Measurements from ENCODE around the gene PYGO2. TPM values are rescaled to one million over a fixed set of nuclear protein-coding genes. Genes with fewer than 3 reads are reported as not detected.
A peak's percentile ranks its signal among the peaks of the same experiment; 100 is the strongest.

The PYGO2 gene
- total RNA-seq, 3 donors from 2014 or later (not counting 1 experiment from before 2014, with no cell fraction given) = 21.6 to 32.1 (median 27.5) TPM

DNA sequence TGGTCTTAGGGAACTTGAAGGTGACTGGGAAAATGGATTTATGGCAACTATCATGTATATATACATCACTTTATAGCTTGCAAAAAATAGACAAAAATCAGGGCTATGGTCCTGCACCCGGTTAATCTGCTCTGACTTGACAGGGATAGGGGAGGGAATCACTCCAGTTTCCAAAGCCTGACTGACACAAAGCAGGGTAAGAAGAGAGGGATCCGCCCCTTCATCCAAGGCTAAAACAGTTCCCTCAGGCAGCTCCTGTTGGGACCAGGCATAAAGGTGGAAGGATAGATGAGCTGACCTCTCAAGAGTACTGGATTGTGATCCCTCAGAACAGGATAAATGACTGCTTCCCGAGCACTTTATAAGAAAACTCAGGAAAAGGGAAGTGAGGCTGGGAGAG lies 7.0 kb downstream of the PYGO2 start:
- Mint-ChIP-seq H3K27me3 (ENCODE audit: low read depth in 2 of 2) (no peaks in the 10 kb centered on the region), H3K4me1 (peaks cover 49 to 59% of the 10 kb centered on the region in 2 donors), H3K4me3 (peak overlapping the region; percentile 94), H3K27ac (peak overlapping the region; percentile 89 to 94), H3K36me3 (no peaks in the 10 kb centered on the region), H3K9me3 (no peaks in the 10 kb centered on the region)
- ATAC-seq (no peak), DNase-seq (no peak)
- H3K4me1 ChIP-seq (ENCODE audit: control insufficient read depth, insufficient read depth, low read length) = peaks cover 57% of the 10 kb centered on the region
- TF ChIP-seq, protein P1, sequence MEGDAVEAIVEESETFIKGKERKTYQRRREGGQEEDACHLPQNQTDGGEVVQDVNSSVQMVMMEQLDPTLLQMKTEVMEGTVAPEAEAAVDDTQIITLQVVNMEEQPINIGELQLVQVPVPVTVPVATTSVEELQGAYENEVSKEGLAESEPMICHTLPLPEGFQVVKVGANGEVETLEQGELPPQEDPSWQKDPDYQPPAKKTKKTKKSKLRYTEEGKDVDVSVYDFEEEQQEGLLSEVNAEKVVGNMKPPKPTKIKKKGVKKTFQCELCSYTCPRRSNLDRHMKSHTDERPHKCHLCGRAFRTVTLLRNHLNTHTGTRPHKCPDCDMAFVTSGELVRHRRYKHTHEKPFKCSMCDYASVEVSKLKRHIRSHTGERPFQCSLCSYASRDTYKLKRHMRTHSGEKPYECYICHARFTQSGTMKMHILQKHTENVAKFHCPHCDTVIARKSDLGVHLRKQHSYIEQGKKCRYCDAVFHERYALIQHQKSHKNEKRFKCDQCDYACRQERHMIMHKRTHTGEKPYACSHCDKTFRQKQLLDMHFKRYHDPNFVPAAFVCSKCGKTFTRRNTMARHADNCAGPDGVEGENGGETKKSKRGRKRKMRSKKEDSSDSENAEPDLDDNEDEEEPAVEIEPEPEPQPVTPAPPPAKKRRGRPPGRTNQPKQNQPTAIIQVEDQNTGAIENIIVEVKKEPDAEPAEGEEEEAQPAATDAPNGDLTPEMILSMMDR (IDR thresholded peaks at IDR 0.05) = no peak
- H3K4me3 ChIP-seq (ENCODE audit: low read length) = peak overlapping the region; percentile 72
- no peaks in the 10 kb centered on the region for H3K27me3 ChIP-seq (ENCODE audit: control insufficient read depth, insufficient read depth, low read length)
- H3K27ac ChIP-seq (ENCODE audit: low read length) = peak overlapping the region; percentile 95
- intact Hi-C loops (cut with micrococcal nuclease) = loop anchor here (2.0 kb wide), 1 partner anchor 62 kb away; no protein-coding TSS in a partner anchor
- 70% methylated on average over 3 of the region's 3 CpGs for WGBS (ENCODE audit: insufficient coverage)
- peaks cover 26% of the 10 kb centered on the region for H3K36me3 ChIP-seq (ENCODE audit: control insufficient read depth, insufficient read depth, low read length)
- H3K9me3 ChIP-seq (ENCODE audit: control insufficient read depth, insufficient read depth, low read length) = no peaks in the 10 kb centered on the region

DNA sequence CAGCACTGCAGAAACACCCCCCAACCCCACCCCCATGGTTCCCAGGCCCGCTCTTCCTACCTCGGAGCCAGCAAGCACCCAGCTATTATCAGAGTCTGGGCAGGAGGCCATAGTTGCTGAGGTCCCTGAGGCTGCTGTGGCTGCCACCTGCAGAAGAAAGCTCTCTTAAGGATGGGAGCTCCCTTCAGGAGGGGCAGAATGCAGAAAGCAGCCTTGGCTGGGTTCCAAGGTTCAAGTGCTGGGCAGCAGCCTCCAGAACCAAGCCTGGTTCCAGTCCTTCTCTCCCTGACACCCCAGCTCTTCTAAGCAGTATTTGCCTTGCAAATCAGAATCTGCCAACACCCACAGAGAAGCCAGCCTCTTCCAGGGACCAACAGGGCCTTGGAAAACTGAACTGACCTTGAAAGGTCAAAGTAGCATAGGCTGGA lies 8.0 kb downstream of the PYGO2 start:
- TF ChIP-seq, protein P1 (IDR thresholded peaks at IDR 0.05) = no peak
- Histone ChIP-seq H3K27ac (ENCODE audit: low read length) (peak overlapping the region; percentile 95), H3K4me3 (ENCODE audit: low read length) (no peak overlapping the region), H3K27me3 (ENCODE audit: control insufficient read depth, insufficient read depth, low read length) (no peaks in the 10 kb centered on the region), H3K9me3 (ENCODE audit: control insufficient read depth, insufficient read depth, low read length) (no peaks in the 10 kb centered on the region), H3K36me3 (ENCODE audit: control insufficient read depth, insufficient read depth, low read length) (peaks cover 23% of the 10 kb centered on the region), H3K4me1 (ENCODE audit: control insufficient read depth, insufficient read depth, low read length) (peaks cover 57% of the 10 kb centered on the region)
- Mint-ChIP-seq H3K4me3 (no peak overlapping the region), H3K27ac (peak overlapping the region; percentile 89 to 94), H3K9me3 (no peaks in the 10 kb centered on the region), H3K36me3 (no peaks in the 10 kb centered on the region), H3K27me3 (ENCODE audit: low read depth in 2 of 2) (no peaks in the 10 kb centered on the region), H3K4me1 (peaks cover 49 to 59% of the 10 kb centered on the region in 2 donors)
- intact Hi-C loops (cut with micrococcal nuclease) = loop anchor here (2.0 kb wide), 1 partner anchor 63 kb away; no protein-coding TSS in a partner anchor
- 91% methylated on average over 2 of the region's 2 CpGs for WGBS (ENCODE audit: insufficient coverage)
- DNase-seq = peak in 1 of 2 donors; percentile 43
- no peak for ATAC-seq

DNA sequence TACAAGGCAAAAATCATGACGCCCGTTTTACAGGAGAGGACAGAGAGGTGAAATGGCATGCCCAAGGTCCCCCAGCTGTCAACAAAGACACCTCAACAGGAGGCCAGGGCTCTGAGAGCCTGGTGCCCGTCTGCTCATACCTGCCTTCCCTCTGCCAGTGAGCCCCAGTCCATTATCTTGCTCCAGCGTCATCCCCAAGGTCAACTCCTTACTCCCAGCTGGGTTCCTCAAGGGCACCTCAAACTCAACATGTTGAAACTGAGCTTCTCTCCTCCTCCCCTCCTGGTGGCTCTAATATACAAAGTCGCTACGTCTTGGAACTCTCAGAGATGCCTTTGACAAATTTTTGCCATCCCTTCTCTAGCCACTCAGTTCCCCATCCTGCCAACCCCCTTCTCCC lies 8.9 kb downstream of the PYGO2 start:
- peak overlapping the region; percentile 68 for H3K4me3 Mint-ChIP-seq
- H3K27me3 ChIP-seq (ENCODE audit: control insufficient read depth, insufficient read depth, low read length) = no peaks in the 10 kb centered on the region
- H3K4me1 Mint-ChIP-seq = peaks cover 49 to 62% of the 10 kb centered on the region in 2 donors
- H3K4me3 ChIP-seq (ENCODE audit: low read length) = no peak overlapping the region
- no peaks in the 10 kb centered on the region for H3K36me3 Mint-ChIP-seq
- H3K36me3 ChIP-seq (ENCODE audit: control insufficient read depth, insufficient read depth, low read length) = peaks cover 28% of the 10 kb centered on the region
- no peaks in the 10 kb centered on the region for H3K9me3 ChIP-seq (ENCODE audit: control insufficient read depth, insufficient read depth, low read length)
- H3K27ac ChIP-seq (ENCODE audit: low read length) = peak overlapping the region; percentile 95
- H3K27ac Mint-ChIP-seq = peak overlapping the region; percentile 89 to 94
- peaks cover 57% of the 10 kb centered on the region for H3K4me1 ChIP-seq (ENCODE audit: control insufficient read depth, insufficient read depth, low read length)
- WGBS (ENCODE audit: insufficient coverage) = 83% methylated on average over 6 of the region's 6 CpGs
- H3K9me3 Mint-ChIP-seq = no peaks in the 10 kb centered on the region
- ATAC-seq (no peak), DNase-seq (peak in 1 of 2 donors; percentile 35)
- TF ChIP-seq, protein P1 (IDR thresholded peaks at IDR 0.05) = no peak
- intact Hi-C loops (cut with micrococcal nuclease) = no loop called here
- no peaks in the 10 kb centered on the region for H3K27me3 Mint-ChIP-seq (ENCODE audit: low read depth in 2 of 2)

Measured in natural killer cell (primary cell).